ENCODE measurements around the gene MTMR10.

MTMR10 gene

GRCh38 chr15:30925686-30926085, 65.7 kb downstream of the MTMR10 start:
- Mint-ChIP-seq H3K4me3 (no peak overlapping the region), H3K9me3 (no peaks in the 10 kb centered on the region), H3K36me3 (ENCODE audit: low read depth) (peaks cover 41% of the 10 kb centered on the region), H3K27me3 (ENCODE audit: low read depth) (no peaks in the 10 kb centered on the region), H3K4me1 (ENCODE audit: low read depth) (no peaks in the 10 kb centered on the region), H3K27ac (no peak overlapping the region)

DNA sequence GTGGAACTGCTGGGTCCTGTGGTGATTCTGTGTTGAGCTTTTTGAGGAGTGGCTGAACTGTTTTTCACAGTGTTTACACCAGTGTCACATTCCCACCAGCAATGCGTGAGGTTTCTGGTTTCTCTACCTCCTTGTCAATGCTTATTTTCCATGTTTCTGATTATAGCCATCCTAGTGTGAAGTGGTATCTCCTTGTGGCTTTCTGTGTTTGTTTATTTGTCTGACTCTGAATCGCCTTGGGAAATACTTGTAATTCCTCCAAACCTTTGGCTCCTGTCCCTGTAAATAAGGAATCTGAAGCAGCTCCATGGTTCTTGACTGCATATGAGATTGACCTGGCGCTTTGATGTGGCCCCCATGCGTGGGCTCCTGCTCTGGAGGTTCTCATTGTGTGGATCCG, 67.1 kb downstream of the MTMR10 start:
- Mint-ChIP-seq H3K4me1 (ENCODE audit: low read depth) (no peaks in the 10 kb centered on the region), H3K36me3 (ENCODE audit: low read depth) (peaks cover 36% of the 10 kb centered on the region), H3K27ac (no peak overlapping the region), H3K9me3 (no peaks in the 10 kb centered on the region), H3K4me3 (no peak overlapping the region), H3K27me3 (ENCODE audit: low read depth) (no peaks in the 10 kb centered on the region)

GRCh38 chr15:30923429-30923828, 68.0 kb downstream of the MTMR10 start:
- Mint-ChIP-seq H3K36me3 (ENCODE audit: low read depth) (peaks cover 34% of the 10 kb centered on the region), H3K27me3 (ENCODE audit: low read depth) (no peaks in the 10 kb centered on the region), H3K27ac (no peak overlapping the region), H3K4me1 (ENCODE audit: low read depth) (no peaks in the 10 kb centered on the region), H3K9me3 (no peaks in the 10 kb centered on the region), H3K4me3 (no peak overlapping the region)

- no peaks in the 10 kb centered on the region for H3K4me1 Mint-ChIP-seq (ENCODE audit: low read depth)
- no peak overlapping the region for H3K4me3 Mint-ChIP-seq
- no peaks in the 10 kb centered on the region for H3K9me3 Mint-ChIP-seq
- H3K27me3 Mint-ChIP-seq (ENCODE audit: low read depth), result no peaks in the 10 kb centered on the region
- H3K36me3 Mint-ChIP-seq (ENCODE audit: low read depth), result peaks cover 36% of the 10 kb centered on the region
- no peak overlapping the region for H3K27ac Mint-ChIP-seq
Measured at GRCh38 chr15:30922480-30923311, 68.7 kb downstream of the MTMR10 start.

DNA sequence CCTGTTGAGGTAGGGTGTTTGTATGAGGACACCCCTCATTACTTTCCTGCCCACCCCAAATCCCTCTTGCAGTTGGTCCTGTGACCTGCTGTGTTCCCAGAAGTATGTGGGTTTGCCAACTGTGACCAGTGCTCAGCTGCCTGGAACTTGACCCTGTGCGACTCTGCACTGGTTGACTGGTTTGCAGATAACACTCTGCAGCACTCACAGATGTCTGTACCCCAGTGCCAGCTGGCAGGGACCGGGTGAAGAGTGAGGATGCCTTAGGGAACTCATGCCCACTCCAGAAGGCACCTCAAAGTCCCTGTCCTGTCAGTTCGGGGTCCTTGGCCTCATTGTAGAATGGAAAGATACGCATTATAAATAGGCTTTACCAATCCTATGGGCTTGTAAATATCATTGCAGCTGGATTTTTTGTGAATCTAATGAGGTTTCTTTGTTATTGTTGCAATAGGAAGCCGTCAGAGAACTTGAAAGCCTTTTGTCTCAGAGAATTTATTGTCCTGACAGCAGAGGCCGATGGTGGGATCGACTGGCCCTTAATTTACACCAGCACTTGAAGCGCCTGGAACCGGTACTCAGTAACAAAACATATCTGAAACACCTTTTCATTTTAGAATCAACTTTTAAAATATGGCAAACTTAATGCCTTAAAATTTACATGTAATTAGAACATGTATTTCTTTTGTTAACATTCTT, 69.5 kb downstream of the MTMR10 start:
- Mint-ChIP-seq H3K4me3 (no peak overlapping the region), H3K27ac (no peak overlapping the region)

GRCh38 chr15:30921106-30921505, 70.3 kb downstream of the MTMR10 start:
- no peaks in the 10 kb centered on the region for H3K27me3 Mint-ChIP-seq (ENCODE audit: low read depth)
- no peak overlapping the region for H3K27ac Mint-ChIP-seq
- H3K4me1 Mint-ChIP-seq (ENCODE audit: low read depth), result peaks cover 3% of the 10 kb centered on the region
- H3K4me3 Mint-ChIP-seq, result no peak overlapping the region
- H3K36me3 Mint-ChIP-seq (ENCODE audit: low read depth), result peaks cover 37% of the 10 kb centered on the region
- H3K9me3 Mint-ChIP-seq, result no peaks in the 10 kb centered on the region

More for the DNA sequence above, 69.5 kb downstream of the MTMR10 start:
- H3K9me3 Mint-ChIP-seq, result no peaks in the 10 kb centered on the region
- H3K27me3 Mint-ChIP-seq (ENCODE audit: low read depth), result no peaks in the 10 kb centered on the region
- peaks cover 37% of the 10 kb centered on the region for H3K36me3 Mint-ChIP-seq (ENCODE audit: low read depth)
- H3K4me1 Mint-ChIP-seq (ENCODE audit: low read depth), result peaks cover under 1% of the 10 kb centered on the region

DNA sequence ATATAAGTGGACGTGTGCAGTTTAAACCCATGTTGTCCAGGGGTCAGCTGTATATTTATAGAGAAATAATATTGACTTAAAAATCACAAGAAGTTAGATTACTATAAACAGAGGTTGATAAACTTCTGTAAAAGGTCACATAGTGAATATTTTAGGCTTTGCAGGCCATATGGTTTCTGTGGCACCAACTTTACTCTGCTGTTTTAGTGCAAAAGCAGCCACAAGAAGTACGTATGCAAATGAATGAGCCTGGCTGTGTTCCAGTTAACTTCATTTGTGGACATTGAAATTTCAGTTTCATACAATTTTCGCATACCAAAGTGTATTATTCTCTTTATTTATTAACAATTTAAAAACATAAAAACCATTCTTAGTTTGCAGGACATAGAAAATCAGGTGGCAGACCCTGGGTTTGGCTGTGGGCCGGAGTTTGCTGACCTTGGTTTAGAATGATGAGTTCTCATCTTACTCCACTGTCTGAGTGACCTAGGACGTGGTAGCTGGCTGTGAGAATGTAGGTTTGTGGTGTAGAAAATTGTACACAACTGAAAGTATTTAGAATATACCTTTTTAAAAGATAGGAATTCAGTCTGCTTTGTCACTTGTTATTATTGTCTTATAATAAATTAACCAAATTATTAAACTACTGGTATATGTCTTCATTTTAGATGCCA, 71.4 kb downstream of the MTMR10 start:
- no peak overlapping the region for H3K27ac Mint-ChIP-seq
- no peaks in the 10 kb centered on the region for H3K27me3 Mint-ChIP-seq (ENCODE audit: low read depth)
- no peaks in the 10 kb centered on the region for H3K9me3 Mint-ChIP-seq
- H3K4me3 Mint-ChIP-seq, result no peak overlapping the region
- peaks cover 40% of the 10 kb centered on the region for H3K36me3 Mint-ChIP-seq (ENCODE audit: low read depth)
- peaks cover 3% of the 10 kb centered on the region for H3K4me1 Mint-ChIP-seq (ENCODE audit: low read depth)

- no peak overlapping the region for H3K27ac Mint-ChIP-seq
- peaks cover 39% of the 10 kb centered on the region for H3K36me3 Mint-ChIP-seq (ENCODE audit: low read depth)
- H3K4me3 Mint-ChIP-seq, result no peak overlapping the region
Measured at GRCh38 chr15:30918366-30918765, 73.1 kb downstream of the MTMR10 start.

DNA sequence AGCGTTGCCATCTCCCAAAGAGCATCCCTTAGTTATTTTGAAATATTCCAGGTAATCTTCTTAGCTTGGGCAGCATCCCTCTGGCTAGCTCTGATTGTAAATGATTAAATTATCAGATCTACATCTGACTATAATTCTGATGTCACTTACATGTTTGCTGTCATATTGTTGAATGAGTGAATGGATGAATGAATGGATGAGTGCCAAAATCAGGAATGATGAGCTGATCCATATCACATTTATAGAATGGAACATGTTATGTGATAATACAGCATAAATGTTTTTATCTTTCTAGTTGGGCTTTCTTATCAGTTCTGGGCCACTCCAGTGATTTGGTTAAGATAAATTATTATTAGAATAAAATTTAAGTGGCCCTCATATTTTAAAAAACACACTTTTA, 73.8 kb downstream of the MTMR10 start:
- peaks cover 3% of the 10 kb centered on the region for H3K4me1 Mint-ChIP-seq (ENCODE audit: low read depth)
- H3K27me3 Mint-ChIP-seq (ENCODE audit: low read depth), result no peaks in the 10 kb centered on the region
- H3K4me3 Mint-ChIP-seq, result no peak overlapping the region
- peaks cover 38% of the 10 kb centered on the region for H3K36me3 Mint-ChIP-seq (ENCODE audit: low read depth)
- no peaks in the 10 kb centered on the region for H3K9me3 Mint-ChIP-seq
- no peak overlapping the region for H3K27ac Mint-ChIP-seq

More at GRCh38 chr15:30918366-30918765, 73.1 kb downstream of the MTMR10 start:
- Mint-ChIP-seq H3K9me3 (no peaks in the 10 kb centered on the region), H3K4me1 (ENCODE audit: low read depth) (peaks cover 3% of the 10 kb centered on the region), H3K27me3 (ENCODE audit: low read depth) (no peaks in the 10 kb centered on the region)

DNA sequence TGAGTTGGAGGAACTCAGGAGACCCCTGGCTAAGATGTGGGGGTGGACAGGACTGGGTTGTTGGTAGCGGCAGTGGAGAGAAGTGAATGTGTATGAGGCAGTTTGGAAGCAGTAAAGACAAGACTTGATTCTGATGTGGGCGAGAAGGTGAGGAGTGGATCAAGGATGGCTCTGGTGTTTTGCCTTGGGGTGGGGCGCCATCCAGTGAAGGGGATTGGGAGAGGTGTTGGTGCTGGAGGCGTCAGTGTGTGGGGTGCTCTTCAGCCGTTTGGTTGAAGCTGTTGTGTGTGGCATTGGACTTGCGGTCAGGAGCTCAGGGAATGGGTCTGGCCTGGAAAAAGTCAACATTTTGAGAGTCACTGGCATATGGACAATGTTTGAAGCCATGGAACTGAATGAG, 74.4 kb downstream of the MTMR10 start:
- H3K27ac Mint-ChIP-seq, result no peak overlapping the region
- H3K4me3 Mint-ChIP-seq, result no peak overlapping the region
- H3K36me3 Mint-ChIP-seq (ENCODE audit: low read depth), result peaks cover 32% of the 10 kb centered on the region
- peaks cover 3% of the 10 kb centered on the region for H3K4me1 Mint-ChIP-seq (ENCODE audit: low read depth)
- H3K27me3 Mint-ChIP-seq (ENCODE audit: low read depth), result no peaks in the 10 kb centered on the region
- no peaks in the 10 kb centered on the region for H3K9me3 Mint-ChIP-seq

- Mint-ChIP-seq H3K9me3 (no peaks in the 10 kb centered on the region), H3K4me3 (no peak overlapping the region), H3K27ac (no peak overlapping the region), H3K4me1 (ENCODE audit: low read depth) (peaks cover 6% of the 10 kb centered on the region), H3K27me3 (ENCODE audit: low read depth) (no peaks in the 10 kb centered on the region), H3K36me3 (ENCODE audit: low read depth) (peaks cover 32% of the 10 kb centered on the region)
Measured at GRCh38 chr15:30913761-30914160, 77.7 kb downstream of the MTMR10 start.

DNA sequence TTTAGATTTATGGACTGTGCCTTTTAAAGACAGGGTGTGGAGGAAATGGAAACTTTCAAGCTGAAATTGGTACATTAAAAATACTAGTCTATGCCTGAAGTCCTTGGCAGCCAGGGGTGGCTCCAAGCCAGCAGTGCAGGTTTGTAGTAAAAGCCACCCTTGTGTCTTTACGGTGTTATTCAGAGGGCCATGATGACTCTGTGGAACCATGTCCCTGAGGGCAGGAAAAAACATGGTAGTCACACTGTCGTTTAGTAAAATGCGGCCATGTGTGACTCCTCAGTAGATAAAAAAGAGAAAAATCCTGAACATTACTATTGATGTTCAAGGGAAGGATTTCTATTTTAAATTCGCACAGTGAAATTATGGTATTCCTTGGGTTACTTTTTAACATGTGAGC, 85.1 kb downstream of the MTMR10 start:
- Mint-ChIP-seq H3K27me3 (ENCODE audit: low read depth) (no peaks in the 10 kb centered on the region), H3K36me3 (ENCODE audit: low read depth) (peaks cover 26% of the 10 kb centered on the region), H3K4me1 (ENCODE audit: low read depth) (peaks cover 26% of the 10 kb centered on the region), H3K4me3 (no peak overlapping the region), H3K27ac (no peak overlapping the region), H3K9me3 (no peaks in the 10 kb centered on the region)

- H3K36me3 Mint-ChIP-seq (ENCODE audit: low read depth), result peaks cover 26% of the 10 kb centered on the region
- peaks cover 26% of the 10 kb centered on the region for H3K4me1 Mint-ChIP-seq (ENCODE audit: low read depth)
- H3K9me3 Mint-ChIP-seq, result no peaks in the 10 kb centered on the region
- no peak overlapping the region for H3K27ac Mint-ChIP-seq
- H3K4me3 Mint-ChIP-seq, result no peak overlapping the region
- no peaks in the 10 kb centered on the region for H3K27me3 Mint-ChIP-seq (ENCODE audit: low read depth)
Measured at GRCh38 chr15:30905821-30906220, 85.6 kb downstream of the MTMR10 start.

- Mint-ChIP-seq H3K27me3 (ENCODE audit: low read depth) (no peaks in the 10 kb centered on the region), H3K36me3 (ENCODE audit: low read depth) (peaks cover 21% of the 10 kb centered on the region), H3K4me3 (peak overlapping the region; percentile 80)
Measured at GRCh38 chr15:30904812-30905211, 86.6 kb downstream of the MTMR10 start.

More at GRCh38 chr15:30904812-30905211, 86.6 kb downstream of the MTMR10 start:
- Mint-ChIP-seq H3K9me3 (no peaks in the 10 kb centered on the region), H3K27ac (peak overlapping the region; percentile 34), H3K4me1 (ENCODE audit: low read depth) (peaks cover 26% of the 10 kb centered on the region)
